HL-60 (cell line): ENCODE results near the gene COPS8.

ENCODE experiments used
- DNase-seq, 2 experiments: peaks; one replicate each; pipeline ENCODE4 v3.0.0-alpha.2; 2010 to 2020; ENCODE audit warnings: low read depth in 1 of 2, low spot score in 1 of 2
- H3K27ac ChIP-seq: fragments of 250-450 bp; sonication (Bioruptor Pico); replicated peaks from 2 replicates; pipeline ENCODE4 v1.5.1; 2020; ENCODE audit warnings: mild to moderate bottlenecking, moderate library complexity
- H3K27me3 ChIP-seq: fragments of 250-450 bp; sonication (Bioruptor Pico); 2 replicates; pipeline ENCODE4 v1.5.1; 2021; ENCODE audit warnings: mild to moderate bottlenecking, moderate library complexity; ENCODE audit not compliant: insufficient read depth, poor library complexity, severe bottlenecking
- H3K4me3 ChIP-seq: replicated peaks from 2 replicates; pipeline ENCODE4 v1.5.1; 2011; ENCODE audit warnings: mild to moderate bottlenecking, control low read depth, low read length; ENCODE audit not compliant: insufficient read depth
- GABPA ChIP-seq: IDR thresholded peaks from 2 replicates; pipeline ENCODE4 v1.6.1; 2012; ENCODE audit warnings: low read depth
- POLR2AphosphoS5 ChIP-seq: IDR thresholded peaks from 2 replicates; pipeline ENCODE4 v1.6.1; 2012; ENCODE audit warnings: low read depth
- SPI1 ChIP-seq: IDR thresholded peaks from 2 replicates; pipeline ENCODE4 v1.6.1; 2012; ENCODE audit warnings: low read depth, mild to moderate bottlenecking, borderline replicate concordance
- TF ChIP-seq, protein P1 (sequence below): IDR thresholded peaks from 2 replicates; pipeline ENCODE4 v1.6.1; 2012; ENCODE audit warnings: low read depth; ENCODE audit not compliant: insufficient replicate concordance
- TF ChIP-seq, protein P2 (sequence below): IDR thresholded peaks from one replicate; pipeline ENCODE4 v1.5.1; 2011; ENCODE audit warnings: low read length, control low read depth, inconsistent platforms; ENCODE audit not compliant: insufficient read depth

COPS8 gene

DNA sequence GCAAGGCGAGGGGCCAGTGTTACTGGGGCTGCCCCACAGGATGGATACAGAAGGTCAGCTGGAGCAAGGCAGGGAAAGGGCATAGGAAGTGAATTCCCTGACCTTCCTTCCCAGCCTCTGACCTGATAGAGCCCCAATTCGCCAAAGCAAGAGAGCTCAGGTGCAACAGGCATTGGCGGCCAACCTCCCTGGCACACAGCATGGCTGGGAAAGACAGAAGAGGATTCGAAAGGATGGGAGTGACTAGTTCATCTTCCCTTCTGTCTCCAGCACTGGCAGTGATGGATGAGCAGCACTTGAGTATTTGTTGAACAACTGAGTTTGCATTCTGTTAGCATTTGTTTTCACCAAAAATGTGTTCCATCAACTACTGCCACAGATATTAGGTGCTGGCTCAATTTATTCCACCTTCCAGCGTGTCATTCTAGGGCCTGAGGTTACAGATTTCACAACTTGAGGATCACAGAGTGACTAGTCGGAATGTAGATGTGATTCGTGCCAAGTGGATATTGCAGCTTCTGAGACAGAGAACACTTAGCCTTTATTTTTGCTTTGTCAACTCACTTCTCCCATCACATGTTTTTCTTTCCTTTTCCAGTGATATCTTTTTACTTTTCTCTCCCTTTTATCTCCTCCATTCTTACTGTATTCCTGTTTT is 6.2 kb downstream of the COPS8 start:
- H3K27me3 ChIP-seq = no peaks in the 10 kb centered on the region
- H3K27ac ChIP-seq = no peak overlapping the region
- H3K4me3 ChIP-seq = no peak overlapping the region
- no peak for DNase-seq
- TF ChIP-seq, protein P1, sequence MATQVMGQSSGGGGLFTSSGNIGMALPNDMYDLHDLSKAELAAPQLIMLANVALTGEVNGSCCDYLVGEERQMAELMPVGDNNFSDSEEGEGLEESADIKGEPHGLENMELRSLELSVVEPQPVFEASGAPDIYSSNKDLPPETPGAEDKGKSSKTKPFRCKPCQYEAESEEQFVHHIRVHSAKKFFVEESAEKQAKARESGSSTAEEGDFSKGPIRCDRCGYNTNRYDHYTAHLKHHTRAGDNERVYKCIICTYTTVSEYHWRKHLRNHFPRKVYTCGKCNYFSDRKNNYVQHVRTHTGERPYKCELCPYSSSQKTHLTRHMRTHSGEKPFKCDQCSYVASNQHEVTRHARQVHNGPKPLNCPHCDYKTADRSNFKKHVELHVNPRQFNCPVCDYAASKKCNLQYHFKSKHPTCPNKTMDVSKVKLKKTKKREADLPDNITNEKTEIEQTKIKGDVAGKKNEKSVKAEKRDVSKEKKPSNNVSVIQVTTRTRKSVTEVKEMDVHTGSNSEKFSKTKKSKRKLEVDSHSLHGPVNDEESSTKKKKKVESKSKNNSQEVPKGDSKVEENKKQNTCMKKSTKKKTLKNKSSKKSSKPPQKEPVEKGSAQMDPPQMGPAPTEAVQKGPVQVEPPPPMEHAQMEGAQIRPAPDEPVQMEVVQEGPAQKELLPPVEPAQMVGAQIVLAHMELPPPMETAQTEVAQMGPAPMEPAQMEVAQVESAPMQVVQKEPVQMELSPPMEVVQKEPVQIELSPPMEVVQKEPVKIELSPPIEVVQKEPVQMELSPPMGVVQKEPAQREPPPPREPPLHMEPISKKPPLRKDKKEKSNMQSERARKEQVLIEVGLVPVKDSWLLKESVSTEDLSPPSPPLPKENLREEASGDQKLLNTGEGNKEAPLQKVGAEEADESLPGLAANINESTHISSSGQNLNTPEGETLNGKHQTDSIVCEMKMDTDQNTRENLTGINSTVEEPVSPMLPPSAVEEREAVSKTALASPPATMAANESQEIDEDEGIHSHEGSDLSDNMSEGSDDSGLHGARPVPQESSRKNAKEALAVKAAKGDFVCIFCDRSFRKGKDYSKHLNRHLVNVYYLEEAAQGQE = no peak
- TF ChIP-seq GABPA (no peak), SPI1 (no peak), POLR2AphosphoS5 (no peak)
- TF ChIP-seq, protein P2, sequence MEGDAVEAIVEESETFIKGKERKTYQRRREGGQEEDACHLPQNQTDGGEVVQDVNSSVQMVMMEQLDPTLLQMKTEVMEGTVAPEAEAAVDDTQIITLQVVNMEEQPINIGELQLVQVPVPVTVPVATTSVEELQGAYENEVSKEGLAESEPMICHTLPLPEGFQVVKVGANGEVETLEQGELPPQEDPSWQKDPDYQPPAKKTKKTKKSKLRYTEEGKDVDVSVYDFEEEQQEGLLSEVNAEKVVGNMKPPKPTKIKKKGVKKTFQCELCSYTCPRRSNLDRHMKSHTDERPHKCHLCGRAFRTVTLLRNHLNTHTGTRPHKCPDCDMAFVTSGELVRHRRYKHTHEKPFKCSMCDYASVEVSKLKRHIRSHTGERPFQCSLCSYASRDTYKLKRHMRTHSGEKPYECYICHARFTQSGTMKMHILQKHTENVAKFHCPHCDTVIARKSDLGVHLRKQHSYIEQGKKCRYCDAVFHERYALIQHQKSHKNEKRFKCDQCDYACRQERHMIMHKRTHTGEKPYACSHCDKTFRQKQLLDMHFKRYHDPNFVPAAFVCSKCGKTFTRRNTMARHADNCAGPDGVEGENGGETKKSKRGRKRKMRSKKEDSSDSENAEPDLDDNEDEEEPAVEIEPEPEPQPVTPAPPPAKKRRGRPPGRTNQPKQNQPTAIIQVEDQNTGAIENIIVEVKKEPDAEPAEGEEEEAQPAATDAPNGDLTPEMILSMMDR = no peak

DNA sequence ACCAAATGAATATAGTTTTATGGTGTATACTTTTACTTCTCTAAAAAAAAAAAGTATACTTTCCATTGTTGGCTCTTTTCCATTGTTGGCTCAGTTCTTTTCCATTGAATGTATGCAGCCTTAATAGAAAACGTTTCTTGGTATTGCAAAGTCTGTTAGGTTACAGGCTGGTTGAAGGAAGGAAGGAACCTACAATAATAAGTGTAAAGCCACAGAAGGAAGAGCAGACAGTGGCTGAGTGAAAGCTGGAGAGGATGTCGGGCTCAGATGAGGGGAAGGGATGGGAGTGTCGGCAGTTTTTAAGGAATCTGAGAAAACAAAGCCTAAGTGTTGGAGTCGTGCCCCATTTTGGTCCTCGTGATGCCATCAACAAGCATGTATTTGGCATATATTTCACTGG is 6.8 kb downstream of the COPS8 start:
- Histone ChIP-seq H3K4me3 (no peak overlapping the region), H3K27me3 (no peaks in the 10 kb centered on the region), H3K27ac (no peak overlapping the region)
- TF ChIP-seq, protein P2 = no peak
- TF ChIP-seq POLR2AphosphoS5 (no peak), SPI1 (no peak), GABPA (no peak)
- TF ChIP-seq, protein P1 = no peak
- DNase-seq = no peak

DNA sequence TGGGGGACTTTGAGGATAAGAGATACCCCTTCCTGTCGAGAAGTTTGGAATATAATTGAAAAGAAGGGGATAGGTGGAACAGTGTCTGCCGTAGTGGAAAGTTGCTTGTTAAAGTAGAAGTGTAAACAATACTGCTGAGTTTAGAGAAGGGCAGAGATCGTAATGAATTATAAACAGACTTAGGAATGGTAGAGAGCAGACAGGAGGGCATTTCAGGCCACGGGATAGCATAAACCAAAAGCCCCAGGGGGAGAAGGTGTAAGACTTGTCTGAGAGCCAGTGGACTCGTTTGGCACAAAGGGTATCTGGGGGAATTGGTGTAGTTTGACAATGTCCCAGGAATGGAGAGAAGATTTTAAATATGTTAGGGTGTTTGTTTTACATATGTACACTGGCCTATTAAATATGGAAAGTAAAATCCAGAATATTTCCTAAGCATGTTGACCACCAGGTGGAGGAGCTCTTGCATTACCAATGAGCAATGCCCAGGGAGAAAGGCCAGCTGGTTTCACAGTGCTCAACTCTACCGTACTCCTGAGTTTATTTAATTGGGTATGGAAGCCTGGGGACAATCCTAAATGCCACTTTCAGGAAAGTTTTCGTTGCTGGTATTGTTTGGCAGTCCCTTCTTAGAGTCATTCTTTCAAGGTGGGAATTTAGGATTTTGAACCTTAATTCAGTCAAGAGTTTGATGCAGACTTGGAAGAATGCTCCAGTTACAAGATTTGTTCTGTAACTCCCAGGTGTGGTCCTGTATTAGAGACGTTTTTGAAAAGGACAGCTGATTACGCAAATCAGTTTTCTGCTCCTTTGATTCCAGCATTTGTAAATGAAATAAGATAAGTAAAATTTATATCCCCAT is 7.5 kb downstream of the COPS8 start:
- H3K27me3 ChIP-seq = no peaks in the 10 kb centered on the region

More for the DNA sequence above, 7.5 kb downstream of the COPS8 start:
- TF ChIP-seq POLR2AphosphoS5 (no peak), GABPA (no peak), SPI1 (no peak)
- TF ChIP-seq, protein P2 = no peak
- Histone ChIP-seq H3K4me3 (no peak overlapping the region), H3K27ac (no peak overlapping the region)
- no peak for DNase-seq
